Measurements from ENCODE around the gene EFCAB8.

The EFCAB8 gene

GRCh38 chr20:32991792-32992641 is 133.3 kb downstream of the EFCAB8 start:
- H3K4me3 ChIP-seq (ENCODE audit: control insufficient read depth, low read depth, low read length) = no peak overlapping the region
- no peak for DNase-seq (ENCODE audit: low read depth)
- TF ChIP-seq CTCF (conservative IDR thresholded peaks at IDR 0.05; ENCODE audit: control insufficient read depth, insufficient read depth, low read depth, low read length) = no peak

- DNase-seq (ENCODE audit: low read depth) = no peak
- no peak for TF ChIP-seq CTCF (conservative IDR thresholded peaks at IDR 0.05; ENCODE audit: control insufficient read depth, insufficient read depth, low read depth, low read length)
- H3K4me3 ChIP-seq (ENCODE audit: control insufficient read depth, low read depth, low read length) = no peak overlapping the region
Observed at GRCh38 chr20:32993496-32994050, 134.8 kb downstream of the EFCAB8 start.

- no peak overlapping the region for H3K4me3 ChIP-seq (ENCODE audit: control insufficient read depth, low read depth, low read length)
- DNase-seq (ENCODE audit: low read depth) = no peak
- no peak for TF ChIP-seq CTCF (conservative IDR thresholded peaks at IDR 0.05; ENCODE audit: control insufficient read depth, insufficient read depth, low read depth, low read length)
Observed at GRCh38 chr20:32995802-32996201, 137.1 kb downstream of the EFCAB8 start.

- no peak for DNase-seq (ENCODE audit: low read depth)
- no peak overlapping the region for H3K4me3 ChIP-seq (ENCODE audit: control insufficient read depth, low read depth, low read length)
- no peak for TF ChIP-seq CTCF (conservative IDR thresholded peaks at IDR 0.05; ENCODE audit: control insufficient read depth, insufficient read depth, low read depth, low read length)
Observed at GRCh38 chr20:32997431-32997830, 138.7 kb downstream of the EFCAB8 start.

- no peak for DNase-seq (ENCODE audit: low read depth)
- H3K4me3 ChIP-seq (ENCODE audit: control insufficient read depth, low read depth, low read length) = no peak overlapping the region
- no peak for TF ChIP-seq CTCF (conservative IDR thresholded peaks at IDR 0.05; ENCODE audit: control insufficient read depth, insufficient read depth, low read depth, low read length)
Observed at GRCh38 chr20:32999603-33000250, 141.0 kb downstream of the EFCAB8 start.

GRCh38 chr20:33000802-33001466 is 142.2 kb downstream of the EFCAB8 start:
- TF ChIP-seq CTCF (conservative IDR thresholded peaks at IDR 0.05; ENCODE audit: control insufficient read depth, insufficient read depth, low read depth, low read length) = no peak
- no peak for DNase-seq (ENCODE audit: low read depth)

More at GRCh38 chr20:33000802-33001466, 142.2 kb downstream of the EFCAB8 start:
- H3K4me3 ChIP-seq (ENCODE audit: control insufficient read depth, low read depth, low read length) = no peak overlapping the region

Data from fibroblast of mammary gland (primary cell).